BE2C (cell line): ENCODE results near the gene ACTR3C.

Experiments
- DNase-seq: peaks from one replicate; pipeline ENCODE4 v3.0.0-alpha.2; 2020
- H3K27me3 ChIP-seq: fragments of 250-450 bp; sonication (Bioruptor Pico); 2 replicates; pipeline ENCODE4 v1.5.1; 2020; ENCODE audit warnings: mild to moderate bottlenecking
- H3K36me3 ChIP-seq: fragments of 250-450 bp; sonication (Bioruptor Pico); 2 replicates; pipeline ENCODE4 v1.5.1; 2020; ENCODE audit warnings: mild to moderate bottlenecking
- H3K4me1 ChIP-seq: fragments of 250-450 bp; sonication (Bioruptor Pico); 2 replicates; pipeline ENCODE4 v1.5.1; 2020
- H3K4me3 ChIP-seq: 2 replicates; pipeline ENCODE4 v1.5.1; 2011; ENCODE audit warnings: low read depth, low read length
- H3K9me3 ChIP-seq: fragments of 250-450 bp; sonication (Bioruptor Pico); 2 replicates; pipeline ENCODE4 v1.5.1; 2020
- TF ChIP-seq, protein P1 (sequence below): IDR thresholded peaks from 2 replicates; pipeline ENCODE4 v1.5.1; 2012; ENCODE audit warnings: mild to moderate bottlenecking, low read depth, low read length

ACTR3C gene

DNA sequence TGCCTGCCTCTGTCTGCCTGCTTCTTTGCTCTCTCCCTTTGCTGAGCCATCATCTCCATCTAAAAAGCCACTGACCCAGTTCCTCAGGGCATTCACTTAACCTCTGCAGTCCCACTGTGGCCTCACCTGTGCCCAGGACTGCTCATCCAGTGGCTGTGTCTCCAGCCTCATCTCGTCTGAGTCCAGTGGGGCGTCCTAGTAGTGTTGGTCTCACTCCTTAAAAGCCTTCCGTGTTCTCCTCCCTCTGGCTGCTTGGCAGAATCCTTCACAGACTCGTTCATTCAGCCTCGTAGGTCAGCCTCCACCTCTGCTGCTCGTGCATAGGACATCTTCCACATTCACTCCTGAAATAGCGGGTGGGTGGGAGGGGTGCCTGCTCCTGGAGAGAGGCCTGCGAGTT, 10.8 kb upstream of the ACTR3C start:
- Histone ChIP-seq H3K9me3 (no peaks in the 10 kb centered on the region), H3K4me3 (no peak overlapping the region), H3K4me1 (no peaks in the 10 kb centered on the region), H3K27me3 (no peaks in the 10 kb centered on the region), H3K36me3 (peaks cover 29% of the 10 kb centered on the region)
- TF ChIP-seq, protein P1, sequence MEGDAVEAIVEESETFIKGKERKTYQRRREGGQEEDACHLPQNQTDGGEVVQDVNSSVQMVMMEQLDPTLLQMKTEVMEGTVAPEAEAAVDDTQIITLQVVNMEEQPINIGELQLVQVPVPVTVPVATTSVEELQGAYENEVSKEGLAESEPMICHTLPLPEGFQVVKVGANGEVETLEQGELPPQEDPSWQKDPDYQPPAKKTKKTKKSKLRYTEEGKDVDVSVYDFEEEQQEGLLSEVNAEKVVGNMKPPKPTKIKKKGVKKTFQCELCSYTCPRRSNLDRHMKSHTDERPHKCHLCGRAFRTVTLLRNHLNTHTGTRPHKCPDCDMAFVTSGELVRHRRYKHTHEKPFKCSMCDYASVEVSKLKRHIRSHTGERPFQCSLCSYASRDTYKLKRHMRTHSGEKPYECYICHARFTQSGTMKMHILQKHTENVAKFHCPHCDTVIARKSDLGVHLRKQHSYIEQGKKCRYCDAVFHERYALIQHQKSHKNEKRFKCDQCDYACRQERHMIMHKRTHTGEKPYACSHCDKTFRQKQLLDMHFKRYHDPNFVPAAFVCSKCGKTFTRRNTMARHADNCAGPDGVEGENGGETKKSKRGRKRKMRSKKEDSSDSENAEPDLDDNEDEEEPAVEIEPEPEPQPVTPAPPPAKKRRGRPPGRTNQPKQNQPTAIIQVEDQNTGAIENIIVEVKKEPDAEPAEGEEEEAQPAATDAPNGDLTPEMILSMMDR: no peak
- DNase-seq: no peak

DNA sequence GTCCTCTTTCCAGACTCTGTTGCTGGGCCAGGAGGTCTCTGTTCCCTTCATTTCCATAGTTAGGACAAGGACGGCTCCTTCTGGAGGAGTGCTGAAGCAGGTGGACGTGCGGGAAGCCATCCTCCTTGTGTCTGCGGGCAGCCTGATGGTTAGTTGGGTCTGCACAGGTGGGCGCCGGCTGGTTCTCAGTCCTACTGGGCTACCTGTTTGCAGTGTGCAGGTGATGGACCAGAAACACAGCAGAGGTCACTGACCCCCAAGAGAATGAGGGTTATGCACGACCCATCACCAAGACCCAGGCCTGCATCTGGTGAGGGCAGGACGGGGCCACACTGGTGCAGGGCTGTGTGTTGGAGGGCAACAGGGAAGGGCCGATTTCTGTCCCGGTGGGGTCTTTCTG, 10.3 kb upstream of the ACTR3C start:
- no peaks in the 10 kb centered on the region for H3K9me3 ChIP-seq
- TF ChIP-seq, protein P1: no peak
- no peak overlapping the region for H3K4me3 ChIP-seq
- H3K27me3 ChIP-seq: no peaks in the 10 kb centered on the region
- no peaks in the 10 kb centered on the region for H3K4me1 ChIP-seq
- no peak for DNase-seq
- H3K36me3 ChIP-seq: peaks cover 33% of the 10 kb centered on the region

DNA sequence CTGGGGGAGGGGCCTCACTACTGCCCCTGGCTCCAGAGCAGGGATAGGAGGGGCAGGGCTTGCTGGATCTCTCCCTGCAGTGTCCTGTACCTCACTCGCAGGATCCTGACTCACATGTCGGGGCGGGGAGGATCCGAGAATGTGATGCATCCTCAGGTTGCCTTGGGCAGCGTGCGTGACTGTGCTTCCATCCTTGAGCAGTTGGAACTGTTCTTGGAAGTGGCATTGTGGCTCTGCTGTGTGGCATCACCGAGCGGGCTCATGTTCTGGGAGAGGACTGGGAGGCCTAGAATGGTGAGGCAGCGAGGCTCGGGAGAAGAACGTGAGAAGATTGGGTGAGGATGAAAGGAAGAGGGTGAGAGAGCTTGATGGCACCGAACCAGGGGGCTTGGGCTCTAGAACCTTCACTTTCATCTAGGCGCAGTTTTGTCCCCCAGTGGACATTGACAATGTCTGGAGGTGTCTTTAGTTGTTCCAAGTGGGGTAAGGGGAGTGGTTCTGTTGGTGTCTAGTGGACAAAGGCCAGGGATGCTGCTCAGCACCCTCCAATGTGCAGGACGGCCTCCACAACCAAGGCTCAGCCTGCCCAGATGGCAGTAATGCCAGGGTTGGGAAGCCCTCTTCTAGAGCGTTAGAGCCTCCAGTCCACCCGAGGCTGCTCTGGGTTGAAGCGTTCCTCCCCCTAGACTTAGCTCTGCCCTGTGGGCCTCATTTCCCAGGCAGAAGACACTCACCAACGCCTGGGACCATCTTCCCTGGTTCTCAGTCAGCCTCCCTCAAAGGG, 9.7 kb upstream of the ACTR3C start:
- TF ChIP-seq, protein P1: no peak
- no peak overlapping the region for H3K4me3 ChIP-seq
- DNase-seq: no peak
- peaks cover 40% of the 10 kb centered on the region for H3K36me3 ChIP-seq
- no peaks in the 10 kb centered on the region for H3K4me1 ChIP-seq
- H3K27me3 ChIP-seq: no peaks in the 10 kb centered on the region
- no peaks in the 10 kb centered on the region for H3K9me3 ChIP-seq

DNA sequence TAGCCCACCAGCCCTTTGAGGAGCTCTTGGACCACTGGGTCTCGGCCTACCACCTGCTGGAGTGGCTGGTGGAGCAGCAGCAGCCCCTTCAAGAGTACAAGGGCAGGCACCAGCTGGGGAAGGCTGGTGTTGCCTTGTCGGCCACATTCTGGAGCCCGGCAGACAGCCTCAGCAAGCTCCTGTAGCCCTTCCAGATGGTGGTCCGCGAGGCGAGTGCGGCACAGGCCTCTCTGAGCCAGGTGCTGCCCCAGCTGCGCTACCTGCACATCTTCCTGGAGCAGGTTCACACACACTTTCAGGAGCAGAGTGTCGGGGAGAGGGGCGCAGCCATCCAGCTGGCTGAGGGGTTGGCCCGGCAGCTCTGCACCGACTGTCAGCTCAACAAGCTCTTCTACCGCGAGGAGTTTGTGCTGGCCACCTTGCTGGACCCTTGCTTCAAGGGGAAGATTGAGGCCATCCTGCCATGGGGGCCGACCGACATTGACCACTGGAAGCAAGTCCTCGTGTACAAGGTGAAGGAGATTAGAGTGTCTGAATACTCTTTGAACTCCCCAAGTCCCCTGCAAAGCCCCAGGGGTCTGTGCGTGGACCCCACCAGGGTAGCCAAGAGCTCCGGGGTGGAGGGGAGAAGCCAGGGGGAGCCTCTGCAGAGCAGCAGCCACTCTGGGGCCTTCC, 7.0 kb upstream of the ACTR3C start:
- H3K36me3 ChIP-seq: peaks cover 54% of the 10 kb centered on the region
- TF ChIP-seq, protein P1: no peak

DNA sequence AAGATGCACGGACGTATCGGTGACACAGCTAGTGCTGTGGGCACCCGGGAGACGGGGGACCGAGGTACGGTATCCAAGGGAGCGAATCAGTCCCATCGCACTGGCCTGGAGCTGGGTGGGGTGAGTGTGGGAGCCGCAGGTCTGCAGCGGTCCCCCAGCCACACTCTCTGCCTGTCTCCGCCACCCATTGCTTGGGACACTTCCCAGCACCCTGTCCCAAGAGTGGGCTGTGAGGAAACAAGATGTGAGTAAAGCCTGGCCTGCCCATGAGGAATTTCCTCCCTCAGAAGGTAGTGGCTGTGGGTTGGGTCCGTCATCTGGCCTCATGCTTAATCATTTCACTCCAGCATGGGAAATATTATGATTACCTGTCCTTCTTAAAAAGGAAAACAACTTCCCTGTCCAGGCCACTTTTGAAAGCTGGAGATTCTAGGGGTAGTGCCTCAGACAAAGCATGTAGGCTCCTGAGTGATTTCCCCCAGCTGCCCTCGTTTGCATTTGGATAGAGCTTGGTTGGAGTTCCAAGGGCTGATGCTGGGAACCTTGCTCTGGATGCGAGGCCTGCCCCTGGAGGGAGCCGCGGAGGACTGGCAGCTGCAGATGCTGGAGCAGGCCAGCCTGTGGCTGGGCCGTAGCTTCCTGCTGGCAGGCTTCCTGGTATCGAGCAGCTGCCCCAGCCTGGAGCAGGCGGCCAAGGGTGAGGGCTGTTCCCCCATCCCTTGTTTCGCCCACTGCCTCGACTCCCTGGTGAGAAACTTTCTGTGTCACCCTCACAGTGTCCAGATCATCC, 6.2 kb upstream of the ACTR3C start:
- no peaks in the 10 kb centered on the region for H3K9me3 ChIP-seq
- no peak overlapping the region for H3K4me3 ChIP-seq
- H3K36me3 ChIP-seq: peaks cover 54% of the 10 kb centered on the region
- no peaks in the 10 kb centered on the region for H3K27me3 ChIP-seq
- H3K4me1 ChIP-seq: no peaks in the 10 kb centered on the region
- DNase-seq: no peak
- TF ChIP-seq, protein P1: no peak

More for the DNA sequence above, 7.0 kb upstream of the ACTR3C start:
- Histone ChIP-seq H3K27me3 (no peaks in the 10 kb centered on the region), H3K4me1 (no peaks in the 10 kb centered on the region), H3K9me3 (no peaks in the 10 kb centered on the region), H3K4me3 (no peak overlapping the region)
- no peak for DNase-seq
